ENCODE data around the gene UPP1.

GRCh38 chr7:48085433-48085791, 3.7 kb upstream of the UPP1 start:
- TF ChIP-seq POLR2AphosphoS5 (IDR thresholded peaks at IDR 0.05): no peak
- TF ChIP-seq, protein P1, sequence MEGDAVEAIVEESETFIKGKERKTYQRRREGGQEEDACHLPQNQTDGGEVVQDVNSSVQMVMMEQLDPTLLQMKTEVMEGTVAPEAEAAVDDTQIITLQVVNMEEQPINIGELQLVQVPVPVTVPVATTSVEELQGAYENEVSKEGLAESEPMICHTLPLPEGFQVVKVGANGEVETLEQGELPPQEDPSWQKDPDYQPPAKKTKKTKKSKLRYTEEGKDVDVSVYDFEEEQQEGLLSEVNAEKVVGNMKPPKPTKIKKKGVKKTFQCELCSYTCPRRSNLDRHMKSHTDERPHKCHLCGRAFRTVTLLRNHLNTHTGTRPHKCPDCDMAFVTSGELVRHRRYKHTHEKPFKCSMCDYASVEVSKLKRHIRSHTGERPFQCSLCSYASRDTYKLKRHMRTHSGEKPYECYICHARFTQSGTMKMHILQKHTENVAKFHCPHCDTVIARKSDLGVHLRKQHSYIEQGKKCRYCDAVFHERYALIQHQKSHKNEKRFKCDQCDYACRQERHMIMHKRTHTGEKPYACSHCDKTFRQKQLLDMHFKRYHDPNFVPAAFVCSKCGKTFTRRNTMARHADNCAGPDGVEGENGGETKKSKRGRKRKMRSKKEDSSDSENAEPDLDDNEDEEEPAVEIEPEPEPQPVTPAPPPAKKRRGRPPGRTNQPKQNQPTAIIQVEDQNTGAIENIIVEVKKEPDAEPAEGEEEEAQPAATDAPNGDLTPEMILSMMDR (IDR thresholded peaks at IDR 0.05 in 8 of 11, conservative IDR thresholded peaks at IDR 0.05 in 3 of 11): no peak
